ENCODE results near the gene NEDD4L. TPM values are rescaled to one million over a fixed set of nuclear protein-coding genes. Genes with fewer than 3 reads are reported as not detected.

The NEDD4L gene
- total RNA-seq, 1 experiment from 2014 or later = 10.9 TPM

DNA sequence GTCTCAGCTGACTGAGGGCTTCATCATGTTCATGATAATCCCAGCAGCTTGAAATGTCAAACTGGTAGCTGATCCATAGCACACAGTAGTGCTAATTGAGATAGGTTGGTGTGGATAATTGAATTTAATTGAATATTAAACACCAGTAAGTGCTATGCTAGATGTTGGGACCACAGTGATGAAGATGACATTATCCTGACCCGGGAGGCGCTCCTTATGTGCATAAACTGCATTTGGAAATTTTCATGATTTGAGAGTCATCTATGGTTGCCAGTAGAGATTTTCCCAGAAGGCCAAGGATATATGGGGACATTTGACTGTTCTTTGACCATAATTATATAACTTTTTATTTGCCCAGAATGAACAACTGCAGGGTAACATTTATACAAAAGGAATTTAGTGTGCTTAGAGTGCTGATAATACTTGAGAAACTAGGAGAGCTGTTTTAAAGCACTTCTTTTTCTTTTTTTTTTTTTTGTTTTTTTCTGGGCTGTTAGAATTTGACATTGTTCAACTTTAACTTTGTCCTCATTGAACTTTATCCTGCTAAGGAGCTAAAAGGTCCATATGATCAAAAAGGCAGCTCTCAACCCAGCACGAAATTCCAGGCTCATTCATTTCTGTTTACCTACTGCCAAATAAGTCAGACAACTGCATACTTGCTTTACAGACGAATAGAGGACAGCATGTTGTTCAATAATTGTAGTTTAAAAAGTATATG lies 242.8 kb downstream of the NEDD4L start:
- no peak for DNase-seq (ENCODE audit: low read depth)

GRCh38 chr18:58287353-58288274 lies 243.6 kb downstream of the NEDD4L start:
- peak; percentile 23 for DNase-seq (ENCODE audit: low read depth)

GRCh38 chr18:58288921-58289797 lies 245.1 kb downstream of the NEDD4L start:
- peak; percentile 66 for DNase-seq (ENCODE audit: low read depth)

DNA sequence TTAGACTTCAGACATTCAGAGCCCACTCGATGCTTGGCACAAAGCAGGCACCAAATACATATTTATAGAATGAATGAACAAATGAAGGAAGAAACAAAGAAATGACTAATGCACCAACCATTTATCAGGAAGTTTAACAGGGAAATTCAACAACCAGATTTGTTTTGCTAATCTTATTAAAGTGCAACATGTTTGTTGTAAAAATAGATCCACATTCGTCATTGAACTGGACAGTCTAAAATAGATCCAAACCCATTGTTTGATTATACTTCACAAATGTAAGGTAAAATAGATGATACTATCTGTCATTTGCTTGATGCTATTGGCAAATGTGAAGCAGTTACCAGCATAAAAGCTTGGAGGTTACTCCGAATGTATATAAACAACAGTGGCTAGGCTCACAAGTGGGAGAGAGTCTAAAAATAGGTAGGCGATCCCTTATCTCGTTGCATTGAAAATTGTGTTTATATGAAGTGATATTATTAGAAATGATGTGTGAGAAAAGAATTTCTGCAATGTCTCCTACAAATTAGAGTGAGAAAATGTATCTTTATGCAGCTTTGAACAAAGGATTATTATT lies 246.2 kb downstream of the NEDD4L start:
- no peak for DNase-seq (ENCODE audit: low read depth)

DNA sequence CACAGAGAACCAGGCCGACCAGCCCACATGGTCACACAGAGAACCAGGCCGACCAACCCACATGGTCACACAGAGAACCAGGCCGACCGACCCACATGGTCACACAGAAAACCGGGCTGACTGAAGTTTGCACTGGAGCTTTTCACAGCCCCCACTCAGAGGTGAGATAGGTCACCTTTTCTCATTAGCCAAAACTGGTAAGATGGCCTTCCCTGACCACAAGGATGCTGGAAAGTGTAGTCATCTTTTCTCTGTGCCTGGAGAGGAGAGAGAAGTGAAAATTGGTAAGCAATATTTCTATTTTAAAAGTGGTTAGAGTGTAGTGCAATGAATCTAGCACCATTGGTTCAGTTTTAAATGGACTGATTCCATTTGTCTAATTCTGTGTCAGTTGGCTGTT lies 247.1 kb downstream of the NEDD4L start:
- DNase-seq (ENCODE audit: low read depth) = no peak

DNA sequence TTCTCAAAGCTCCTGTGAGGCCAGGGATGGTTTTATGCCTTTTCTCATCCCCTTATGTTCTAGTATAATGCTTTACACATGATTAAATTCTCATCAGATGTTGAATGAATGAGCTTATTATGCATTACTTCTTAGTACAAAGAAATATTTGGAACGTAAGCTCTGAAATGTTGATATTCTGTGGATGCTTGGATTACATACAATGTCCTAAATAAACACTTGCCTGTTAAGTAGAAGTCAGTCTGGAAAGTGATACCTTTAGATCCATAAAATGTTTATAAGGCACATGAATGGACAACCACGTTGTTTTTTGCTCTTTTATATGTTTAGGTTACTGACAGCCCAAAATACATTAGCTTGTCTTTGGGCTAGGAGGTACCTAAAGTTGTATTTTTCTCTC lies 248.6 kb downstream of the NEDD4L start:
- no peak for DNase-seq (ENCODE audit: low read depth)

- peak; percentile 89 for DNase-seq (ENCODE audit: low read depth)
These were observed 253.2 kb downstream of the NEDD4L start for GRCh38 chr18:58297198-58297597.

- no peak for DNase-seq (ENCODE audit: low read depth)
These were observed 254.5 kb downstream of the NEDD4L start for GRCh38 chr18:58298251-58299134.

DNA sequence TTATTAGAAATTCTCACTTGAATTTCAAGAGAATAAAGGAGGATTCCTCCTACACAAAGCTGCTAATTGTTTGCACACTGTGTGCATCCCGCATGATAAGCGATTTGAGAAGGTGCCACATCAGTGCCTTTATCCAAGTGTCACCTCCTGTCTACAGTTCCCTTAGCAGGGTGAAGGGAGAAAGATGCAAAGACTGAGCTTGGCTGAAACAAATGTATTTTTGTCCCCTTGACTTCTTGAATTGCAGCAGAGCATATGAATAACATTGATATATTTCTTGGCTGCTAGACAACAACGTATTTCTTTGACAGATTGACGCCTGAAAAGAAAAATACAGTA lies 255.1 kb downstream of the NEDD4L start:
- no peak for DNase-seq (ENCODE audit: low read depth)

DNA sequence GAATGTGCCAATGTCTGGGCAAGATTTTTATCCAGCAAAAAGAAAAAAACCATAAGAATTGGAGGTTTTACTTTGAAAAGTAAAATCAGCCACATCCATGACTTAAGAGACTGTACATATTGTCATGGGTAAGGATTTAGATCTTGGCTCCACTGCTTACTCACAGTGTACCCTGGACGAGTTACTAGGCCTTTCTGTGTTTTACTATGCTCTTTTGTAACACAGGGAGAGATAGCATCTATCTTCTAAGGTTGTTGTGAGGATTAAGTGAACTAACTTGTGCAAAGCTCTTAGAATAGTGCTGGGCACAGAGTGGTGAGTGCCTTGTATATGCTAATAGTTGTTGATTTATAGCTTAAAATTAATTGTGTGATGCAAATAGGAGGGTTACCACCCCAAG lies 255.9 kb downstream of the NEDD4L start:
- no peak for DNase-seq (ENCODE audit: low read depth)

DNA sequence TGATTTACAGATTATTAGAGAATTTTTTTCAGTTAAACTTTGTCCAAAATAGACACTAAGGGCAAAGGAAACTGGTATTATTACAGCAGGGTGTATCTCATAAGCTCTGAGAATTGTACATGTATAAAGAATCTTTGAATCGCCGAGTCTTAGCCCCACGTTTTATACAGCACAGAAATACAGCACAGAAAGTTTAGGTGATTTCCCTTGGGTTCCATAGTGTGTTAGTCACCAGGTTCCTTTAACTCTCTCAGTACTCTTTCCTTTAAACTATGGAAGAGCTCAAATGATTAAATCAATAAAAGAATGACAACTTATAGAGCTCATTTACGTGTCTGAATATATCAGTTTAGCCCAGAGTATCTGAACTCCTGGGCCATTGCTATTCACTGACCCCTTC lies 256.8 kb downstream of the NEDD4L start:
- no peak for DNase-seq (ENCODE audit: low read depth)

DNA sequence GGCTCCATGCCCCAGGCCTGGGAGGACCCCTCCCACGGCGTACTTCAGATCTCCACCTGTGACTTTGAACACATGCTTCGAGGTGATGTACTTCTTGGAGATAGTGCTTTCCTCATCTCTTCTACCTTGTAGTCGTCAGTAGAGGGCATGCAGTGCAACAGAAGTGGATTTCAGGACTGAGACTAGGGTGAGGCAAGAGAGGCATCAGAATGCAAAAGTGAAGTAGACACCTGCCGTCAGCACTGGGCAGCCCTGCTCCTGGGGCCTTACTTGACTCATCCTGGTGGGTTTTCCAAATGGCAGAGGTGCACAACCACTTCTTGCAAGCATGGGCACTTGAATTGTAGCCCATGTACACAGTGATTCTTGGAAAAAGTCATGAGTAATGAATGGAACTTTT lies 258.8 kb downstream of the NEDD4L start:
- no peak for DNase-seq (ENCODE audit: low read depth)

GRCh38 chr18:58303363-58303762 lies 259.3 kb downstream of the NEDD4L start:
- DNase-seq (ENCODE audit: low read depth) = no peak

DNA sequence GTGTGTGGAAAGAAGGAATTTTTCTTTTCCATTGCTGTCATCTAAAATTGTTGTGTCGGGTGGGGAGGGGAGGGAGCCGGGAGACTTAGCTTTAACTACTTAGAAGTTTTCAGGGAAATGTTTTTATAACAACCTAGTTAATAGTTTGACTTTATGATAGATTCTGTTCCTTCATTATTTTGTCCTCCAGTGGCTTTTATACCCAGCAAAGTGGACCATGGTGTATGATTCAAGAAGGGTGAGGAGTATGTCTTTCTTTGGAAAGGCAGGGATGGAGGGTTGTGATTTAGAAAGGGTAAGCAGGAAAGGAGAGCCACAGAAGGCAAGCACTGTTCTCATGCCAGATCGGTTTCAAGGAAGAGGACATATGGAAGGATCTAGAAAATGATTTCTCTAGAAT lies 261.8 kb downstream of the NEDD4L start:
- DNase-seq (ENCODE audit: low read depth) = no peak

DNA sequence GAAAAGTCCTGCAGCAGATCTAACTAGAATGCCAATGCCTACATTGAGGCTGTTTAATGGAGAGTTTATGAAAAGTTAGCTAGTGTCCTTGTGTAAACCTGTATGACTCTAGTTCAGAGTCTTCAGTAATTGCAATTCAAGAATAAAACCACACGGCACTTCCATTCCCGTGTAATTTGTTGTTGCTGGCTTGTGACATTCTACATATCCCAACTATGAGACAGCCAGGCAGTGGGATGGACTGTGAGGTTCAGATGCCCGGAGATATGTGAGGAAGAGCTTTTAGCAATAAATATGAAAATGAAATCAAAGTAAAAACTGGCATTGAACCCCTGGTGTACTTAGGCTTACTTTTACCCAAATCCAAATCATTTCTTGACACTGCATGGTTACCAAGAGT lies 263.4 kb downstream of the NEDD4L start:
- DNase-seq (ENCODE audit: low read depth) = no peak

GRCh38 chr18:58308463-58308862 lies 264.4 kb downstream of the NEDD4L start:
- DNase-seq (ENCODE audit: low read depth) = no peak

- no peak for DNase-seq (ENCODE audit: low read depth)
These were observed 265.1 kb downstream of the NEDD4L start for GRCh38 chr18:58309099-58309498.

- no peak for DNase-seq (ENCODE audit: low read depth)
These were observed 265.7 kb downstream of the NEDD4L start for GRCh38 chr18:58309610-58310239.

DNA sequence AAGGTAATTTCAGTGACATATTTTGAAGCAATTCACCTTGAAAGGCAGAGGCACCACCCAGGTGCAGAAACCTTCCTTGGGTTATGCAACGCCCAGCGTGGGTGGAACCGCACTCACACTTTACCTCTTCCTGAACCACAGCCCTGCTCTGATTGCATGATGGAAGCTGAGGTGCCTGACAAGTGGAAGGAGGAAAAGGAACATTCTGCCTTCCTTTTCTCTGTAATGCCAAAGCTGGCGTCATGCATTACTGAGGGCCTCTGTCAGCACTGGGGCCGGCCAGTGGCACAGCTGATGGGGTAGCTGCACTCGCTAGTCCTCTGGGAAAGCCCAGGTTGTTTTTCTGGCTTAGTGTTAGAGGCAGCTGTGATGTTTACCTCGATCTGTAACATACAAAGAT lies 266.5 kb downstream of the NEDD4L start:
- DNase-seq (ENCODE audit: low read depth) = no peak

DNA sequence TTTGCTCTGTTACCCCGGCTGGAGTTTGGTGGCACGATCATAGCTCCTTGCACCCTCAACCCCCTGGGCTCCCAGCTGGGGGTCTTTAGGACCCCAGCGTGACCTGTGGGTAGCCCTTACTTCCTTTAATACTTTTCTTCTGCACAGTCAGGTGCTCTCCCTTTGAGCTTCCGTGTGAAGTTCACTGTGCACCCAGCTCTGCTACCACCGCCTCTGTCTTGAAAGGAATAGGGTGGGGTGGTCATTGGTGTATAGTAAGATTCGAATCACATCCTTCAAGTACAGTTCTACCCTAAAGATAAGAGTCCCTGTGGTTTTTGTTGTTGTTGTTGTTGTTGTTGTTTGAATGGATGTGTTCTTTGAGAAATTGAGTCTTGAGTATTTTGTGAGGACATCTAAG lies 267.4 kb downstream of the NEDD4L start:
- DNase-seq (ENCODE audit: low read depth) = no peak
